Dendritic cell treated with granulocyte-macrophage colony-stimulating factor and Interleukin-4, amounts not matched to agents 40 ng/mL and 50 ng/mL, for 4 days (primary cell): ENCODE results near the gene CDC42.
"Not testable (repeated sequence)": the region's sequence is repeated elsewhere in the genome, so short reads cannot be mapped to it uniquely, and the experiment has no call there.

Experiments
- H3K27ac Mint-ChIP-seq: one replicate; pipeline ENCODE4 v1.8.0; 2022; ENCODE audit warnings: mild to moderate bottlenecking, mixed read lengths
- H3K27me3 Mint-ChIP-seq: one replicate; pipeline ENCODE4 v1.8.0; 2022; ENCODE audit warnings: mild to moderate bottlenecking, mixed read lengths
- H3K36me3 Mint-ChIP-seq: one replicate; pipeline ENCODE4 v1.8.0; 2022; ENCODE audit warnings: low read depth, mixed read lengths
- H3K4me1 Mint-ChIP-seq: one replicate; pipeline ENCODE4 v1.8.0; 2022; ENCODE audit warnings: low read depth, mixed read lengths
- H3K4me3 Mint-ChIP-seq: one replicate; pipeline ENCODE4 v1.8.0; 2022; ENCODE audit warnings: mild to moderate bottlenecking, moderate library complexity, mixed read lengths
- H3K9me3 Mint-ChIP-seq: one replicate; pipeline ENCODE4 v1.8.0; 2022; ENCODE audit warnings: mixed read lengths
- intact Hi-C: fragments of 100-400 bp; cut with micrococcal nuclease; formaldehyde crosslinking; loops from one replicate; pipeline ENCODE4 v1.15.0; 2022

Gene CDC42

GRCh38 chr1:22025368-22026155, 26.9 kb upstream of the CDC42 start:
- intact Hi-C loops: loop anchor here (2.0 kb wide), 1 partner anchor 27 kb away; the partner anchor contains the start of gene CDC42
- Mint-ChIP-seq H3K4me1 (peaks cover 49% of the 10 kb centered on the region), H3K27me3 (no peaks in the 10 kb centered on the region), H3K36me3 (peaks cover 22% of the 10 kb centered on the region), H3K4me3 (peak overlapping the region; percentile 97), H3K9me3 (no peaks in the 10 kb centered on the region), H3K27ac (peak overlapping the region; percentile 99)

GRCh38 chr1:22026924-22027289, 25.6 kb upstream of the CDC42 start:
- H3K4me1 Mint-ChIP-seq: peaks cover 61% of the 10 kb centered on the region
- no peaks in the 10 kb centered on the region for H3K27me3 Mint-ChIP-seq
- intact Hi-C loops: no loop called here
- H3K27ac Mint-ChIP-seq: peak overlapping the region; percentile 99
- peaks cover 22% of the 10 kb centered on the region for H3K36me3 Mint-ChIP-seq
- H3K4me3 Mint-ChIP-seq: no peak overlapping the region
- H3K9me3 Mint-ChIP-seq: no peaks in the 10 kb centered on the region

GRCh38 chr1:22030057-22030456, 22.5 kb upstream of the CDC42 start:
- intact Hi-C loops: no loop called here
- Mint-ChIP-seq H3K9me3 (no peaks in the 10 kb centered on the region), H3K36me3 (peaks cover 18% of the 10 kb centered on the region), H3K27ac (peak overlapping the region; percentile 92), H3K4me1 (peaks cover 44% of the 10 kb centered on the region), H3K27me3 (no peaks in the 10 kb centered on the region), H3K4me3 (no peak overlapping the region)

- peaks cover 14% of the 10 kb centered on the region for H3K36me3 Mint-ChIP-seq
- H3K4me1 Mint-ChIP-seq: peaks cover 43% of the 10 kb centered on the region
- intact Hi-C loops: no loop called here
- peak overlapping the region; percentile 92 for H3K27ac Mint-ChIP-seq
- no peak overlapping the region for H3K4me3 Mint-ChIP-seq
- H3K9me3 Mint-ChIP-seq: no peaks in the 10 kb centered on the region
- no peaks in the 10 kb centered on the region for H3K27me3 Mint-ChIP-seq
Measured at GRCh38 chr1:22030473-22030872, 22.0 kb upstream of the CDC42 start.

- H3K27ac Mint-ChIP-seq: peak overlapping the region; percentile 92
- peak overlapping the region; percentile 52 for H3K4me3 Mint-ChIP-seq
- intact Hi-C loops: no loop called here
- H3K27me3 Mint-ChIP-seq: no peaks in the 10 kb centered on the region
- H3K9me3 Mint-ChIP-seq: no peaks in the 10 kb centered on the region
- H3K36me3 Mint-ChIP-seq: peaks cover 6% of the 10 kb centered on the region
- H3K4me1 Mint-ChIP-seq: peaks cover 35% of the 10 kb centered on the region
Measured at GRCh38 chr1:22031214-22031962, 21.1 kb upstream of the CDC42 start.

GRCh38 chr1:22034834-22035233, 17.7 kb upstream of the CDC42 start:
- H3K4me3 Mint-ChIP-seq, H3K27me3 Mint-ChIP-seq, H3K9me3 Mint-ChIP-seq, H3K27ac Mint-ChIP-seq, H3K36me3 Mint-ChIP-seq: not testable (repeated sequence)
- peaks cover 44% of the 10 kb centered on the region for H3K4me1 Mint-ChIP-seq
- intact Hi-C loops: loop anchor here (5.0 kb wide), 1 partner anchor 37 kb away; no protein-coding TSS in a partner anchor

- H3K36me3 Mint-ChIP-seq: no peaks in the 10 kb centered on the region
- no peaks in the 10 kb centered on the region for H3K27me3 Mint-ChIP-seq
- H3K4me3 Mint-ChIP-seq: no peak overlapping the region
- H3K4me1 Mint-ChIP-seq: peaks cover 36% of the 10 kb centered on the region
- no peaks in the 10 kb centered on the region for H3K9me3 Mint-ChIP-seq
- intact Hi-C loops: loop anchor here (5.0 kb wide), 1 partner anchor 35 kb away; no protein-coding TSS in a partner anchor
- peak overlapping the region; percentile 86 for H3K27ac Mint-ChIP-seq
Measured at GRCh38 chr1:22037520-22037919, 15.0 kb upstream of the CDC42 start.

- no peaks in the 10 kb centered on the region for H3K27me3 Mint-ChIP-seq
- peaks cover 38% of the 10 kb centered on the region for H3K4me1 Mint-ChIP-seq
- H3K27ac Mint-ChIP-seq: peak overlapping the region; percentile 86
- no peaks in the 10 kb centered on the region for H3K9me3 Mint-ChIP-seq
- H3K4me3 Mint-ChIP-seq: no peak overlapping the region
- intact Hi-C loops: loop anchor here (5.0 kb wide), 1 partner anchor 34 kb away; no protein-coding TSS in a partner anchor
- no peaks in the 10 kb centered on the region for H3K36me3 Mint-ChIP-seq
Measured at GRCh38 chr1:22038036-22038435, 14.5 kb upstream of the CDC42 start.

- no peaks in the 10 kb centered on the region for H3K36me3 Mint-ChIP-seq
- peaks cover 48% of the 10 kb centered on the region for H3K4me1 Mint-ChIP-seq
- intact Hi-C loops: loop anchor here (5.0 kb wide), 1 partner anchor 33 kb away; no protein-coding TSS in a partner anchor
- H3K27ac Mint-ChIP-seq: peak overlapping the region; percentile 86
- peak overlapping the region; percentile 51 for H3K4me3 Mint-ChIP-seq
- no peaks in the 10 kb centered on the region for H3K27me3 Mint-ChIP-seq
- no peaks in the 10 kb centered on the region for H3K9me3 Mint-ChIP-seq
Measured at GRCh38 chr1:22039594-22040285, 12.8 kb upstream of the CDC42 start.

- Mint-ChIP-seq H3K27me3 (no peaks in the 10 kb centered on the region), H3K36me3 (no peaks in the 10 kb centered on the region), H3K4me1 (peaks cover 49% of the 10 kb centered on the region), H3K9me3 (peaks cover 3% of the 10 kb centered on the region), H3K4me3 (no peak overlapping the region), H3K27ac (peak overlapping the region; percentile 86)
- intact Hi-C loops: no loop called here
Measured at GRCh38 chr1:22040286-22040623, 12.3 kb upstream of the CDC42 start.

GRCh38 chr1:22041505-22041904, 11.0 kb upstream of the CDC42 start:
- Mint-ChIP-seq H3K4me1 (peaks cover 53% of the 10 kb centered on the region), H3K9me3 (peaks cover 9% of the 10 kb centered on the region), H3K4me3 (no peak overlapping the region), H3K36me3 (no peaks in the 10 kb centered on the region), H3K27ac (peak overlapping the region; percentile 56), H3K27me3 (no peaks in the 10 kb centered on the region)
- intact Hi-C loops: no loop called here

- H3K27ac Mint-ChIP-seq: peak overlapping the region; percentile 56
- H3K4me3 Mint-ChIP-seq: no peak overlapping the region
- no peaks in the 10 kb centered on the region for H3K36me3 Mint-ChIP-seq
- intact Hi-C loops: no loop called here
- H3K27me3 Mint-ChIP-seq: no peaks in the 10 kb centered on the region
- H3K4me1 Mint-ChIP-seq: peaks cover 54% of the 10 kb centered on the region
- H3K9me3 Mint-ChIP-seq: peaks cover 9% of the 10 kb centered on the region
Measured at GRCh38 chr1:22043198-22043769, 9.2 kb upstream of the CDC42 start.

- Mint-ChIP-seq H3K9me3 (peaks cover 9% of the 10 kb centered on the region), H3K36me3 (no peaks in the 10 kb centered on the region), H3K4me3 (no peak overlapping the region), H3K4me1 (peaks cover 56% of the 10 kb centered on the region), H3K27me3 (no peaks in the 10 kb centered on the region), H3K27ac (peak overlapping the region; percentile 18)
- intact Hi-C loops: no loop called here
Measured at GRCh38 chr1:22044690-22045420, 7.7 kb upstream of the CDC42 start.
